Measurements from ENCODE around the gene SMG7.

The SMG7 gene

GRCh38 chr1:183597656-183598347 is 125.5 kb downstream of the SMG7 start:
- no peak for DNase-seq

- no peak for DNase-seq
These were observed 126.1 kb downstream of the SMG7 start for GRCh38 chr1:183598386-183598785.

GRCh38 chr1:183600136-183600535 is 127.8 kb downstream of the SMG7 start:
- DNase-seq, result no peak

- DNase-seq, result no peak
These were observed 128.3 kb downstream of the SMG7 start for GRCh38 chr1:183600634-183601033.

- DNase-seq, result no peak
These were observed 130.2 kb downstream of the SMG7 start for GRCh38 chr1:183602510-183602909.

Measured in NCI-H2171 (cell line).